Caco-2 (cell line): ENCODE data around the gene ATIC. TPM values are rescaled to one million over a fixed set of nuclear protein-coding genes. Genes with fewer than 3 reads are reported as not detected.

ENCODE experiments used
- BruUV-seq: library from RNA; stranded (reverse); fragments of 400-500 nt; replicated peaks from 2 replicates; lab custom pipeline; 2021; lab: Mats Ljungman, UMichigan
- CTCF ChIA-PET: fragments of 300-600 bp; sonication (Branson Sonifier 250); formaldehyde crosslinking; loops from one replicate; lab custom pipeline; 2022; ENCODE audit warnings: antibody characterized with exemption; lab: Charles Lee
- POLR2A ChIA-PET: fragments of 300-600 bp; sonication (Branson Sonifier 250); formaldehyde crosslinking; loops from one replicate; lab custom pipeline; 2022; ENCODE audit warnings: antibody characterized with exemption; lab: Charles Lee
- DNase-seq, 2 experiments: peaks; one replicate each; pipeline versions ENCODE4 v3.0.0 to v3.0.0-alpha.2; 2020 to 2022
- H3K27me3 ChIP-seq: replicated peaks from 2 replicates; pipeline ENCODE4 v1.6.0; 2011; ENCODE audit warnings: low read length; ENCODE audit not compliant: control insufficient read depth, insufficient read depth
- H3K36me3 ChIP-seq: 2 replicates; pipeline ENCODE4 v1.5.1; 2011; ENCODE audit warnings: low read length; ENCODE audit not compliant: control insufficient read depth, insufficient read depth
- H3K4me1 ChIP-seq: fragments of 250-450 bp; sonication (Bioruptor Pico); 2 replicates; pipeline ENCODE4 v1.5.1; 2020; ENCODE audit warnings: mild to moderate bottlenecking
- H3K4me3 ChIP-seq: 2 replicates; pipeline ENCODE4 v1.5.1; 2011; ENCODE audit warnings: low read depth, mild to moderate bottlenecking, control low read depth, low read length
- H3K9me3 ChIP-seq: fragments of 250-450 bp; sonication (Bioruptor Pico); 2 replicates; pipeline ENCODE4 v1.5.1; 2020; ENCODE audit warnings: mild to moderate bottlenecking, moderate library complexity
- H3K27ac Mint-ChIP-seq: one replicate; pipeline ENCODE4 v1.8.0; 2022; ENCODE audit warnings: mixed read lengths; ENCODE audit not compliant: unreplicated experiment
- H3K27me3 Mint-ChIP-seq: one replicate; pipeline ENCODE4 v1.8.0; 2022; ENCODE audit warnings: mixed read lengths; ENCODE audit not compliant: insufficient read depth, unreplicated experiment
- H3K36me3 Mint-ChIP-seq: one replicate; pipeline ENCODE4 v1.8.0; 2022; ENCODE audit warnings: mild to moderate bottlenecking, mixed read lengths; ENCODE audit not compliant: insufficient read depth, unreplicated experiment
- H3K4me1 Mint-ChIP-seq: one replicate; pipeline ENCODE4 v1.8.0; 2022; ENCODE audit warnings: low read depth, mixed read lengths; ENCODE audit not compliant: unreplicated experiment
- H3K4me3 Mint-ChIP-seq: one replicate; pipeline ENCODE4 v1.8.0; 2022; ENCODE audit warnings: mild to moderate bottlenecking, moderate library complexity, mixed read lengths; ENCODE audit not compliant: unreplicated experiment
- H3K9me3 Mint-ChIP-seq: one replicate; pipeline ENCODE4 v1.8.0; 2022; ENCODE audit warnings: mixed read lengths; ENCODE audit not compliant: unreplicated experiment
- intact Hi-C: fragments of 100-400 bp; cut with micrococcal nuclease; formaldehyde crosslinking; loops from one replicate; pipeline ENCODE4 v1.10.0; 2022; ENCODE audit not compliant: unreplicated experiment
- total RNA-seq: library from RNA; stranded (reverse); gene quantifications from 2 replicates; pipeline ENCODE4 v1.2.3, GENCODE V29; 2022
- TF ChIP-seq, protein P1 (sequence below), 2 experiments: fragments of 200-600 bp in 1 of 2; IDR thresholded peaks; 1 replicate in 1 of 2; 2 replicates in 1 of 2; pipeline versions ENCODE4 v1.5.1 to v1.8.0; 2011 to 2022; ENCODE audit warnings: antibody characterized with exemption in 1 of 2, control low read depth in 1 of 2, inconsistent platforms in 1 of 2, low read depth in 1 of 2, low read length in 1 of 2, mild to moderate bottlenecking in 1 of 2, moderate library complexity in 1 of 2; ENCODE audit not compliant: insufficient read depth in 1 of 2, severe bottlenecking in 1 of 2, unreplicated experiment in 1 of 2

The ATIC gene
- total RNA-seq, 1 experiment from 2014 or later = 318 TPM

DNA sequence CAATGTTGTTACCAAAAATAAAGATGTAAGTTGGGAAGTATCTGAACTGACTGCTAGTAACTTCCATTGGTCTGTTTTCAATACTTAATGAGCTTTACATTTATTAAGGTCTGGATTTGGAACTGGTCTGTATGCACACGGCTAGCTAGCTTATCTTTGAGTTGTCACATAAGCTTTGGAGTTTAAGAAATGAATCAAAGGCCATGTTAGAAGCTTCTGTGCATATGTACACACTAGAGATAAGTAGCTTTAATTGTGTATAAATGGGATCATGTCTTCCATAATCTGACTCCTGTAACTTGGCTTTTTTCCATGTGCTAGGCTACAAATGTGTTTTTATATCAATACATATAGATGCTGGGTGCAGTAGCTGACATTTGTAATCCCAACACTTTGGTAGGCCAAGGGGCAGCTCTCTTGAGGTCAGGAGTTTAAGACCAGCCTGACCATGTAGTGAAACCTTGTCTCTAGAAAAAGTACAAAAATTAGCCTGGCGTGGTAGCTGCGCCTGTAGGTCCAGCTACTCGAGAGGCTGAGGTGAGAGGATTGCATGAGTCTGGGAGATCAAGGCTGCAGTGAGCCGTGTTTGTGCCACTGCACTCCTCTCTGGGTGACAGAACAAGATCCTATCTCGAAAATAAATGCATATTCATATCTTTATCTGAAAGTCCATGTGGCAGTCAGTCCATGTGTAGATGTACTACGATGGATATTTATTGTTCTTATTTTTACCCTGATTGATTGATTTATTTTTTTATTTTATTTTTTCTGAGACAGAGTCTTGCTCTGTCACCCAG is 27.2 kb downstream of the ATIC start:
- ChIA-PET CTCF (interaction anchor here (0.6 kb wide), 1 partner anchor 42 kb away, joined by 7 read pairs; no protein-coding TSS in a partner anchor), POLR2A (no interaction called here)

DNA sequence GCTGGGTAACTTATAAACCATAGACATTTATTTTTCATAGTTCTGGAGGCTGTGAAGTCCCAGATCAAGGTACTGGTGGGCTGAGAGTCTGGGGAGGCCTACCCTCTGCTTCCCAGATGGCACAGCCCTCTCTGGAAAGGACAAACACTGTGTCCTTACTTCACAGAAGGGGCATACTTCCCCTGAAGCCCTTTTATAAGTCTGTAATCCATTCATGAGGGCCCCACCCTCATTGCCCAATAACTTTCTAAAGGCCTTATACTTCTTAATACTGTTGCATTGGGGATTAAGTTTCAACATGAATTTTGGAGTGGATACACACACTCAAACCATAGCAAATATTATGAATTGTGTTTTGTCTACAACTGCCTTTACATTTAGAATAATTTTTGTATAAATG is 36.0 kb downstream of the ATIC start:
- DNase-seq = no peak
- Histone ChIP-seq H3K9me3 (no peaks in the 10 kb centered on the region), H3K36me3 (peaks cover 1% of the 10 kb centered on the region), H3K27me3 (no peaks in the 10 kb centered on the region), H3K4me1 (no peaks in the 10 kb centered on the region), H3K4me3 (no peak overlapping the region)
- TF ChIP-seq, protein P1, sequence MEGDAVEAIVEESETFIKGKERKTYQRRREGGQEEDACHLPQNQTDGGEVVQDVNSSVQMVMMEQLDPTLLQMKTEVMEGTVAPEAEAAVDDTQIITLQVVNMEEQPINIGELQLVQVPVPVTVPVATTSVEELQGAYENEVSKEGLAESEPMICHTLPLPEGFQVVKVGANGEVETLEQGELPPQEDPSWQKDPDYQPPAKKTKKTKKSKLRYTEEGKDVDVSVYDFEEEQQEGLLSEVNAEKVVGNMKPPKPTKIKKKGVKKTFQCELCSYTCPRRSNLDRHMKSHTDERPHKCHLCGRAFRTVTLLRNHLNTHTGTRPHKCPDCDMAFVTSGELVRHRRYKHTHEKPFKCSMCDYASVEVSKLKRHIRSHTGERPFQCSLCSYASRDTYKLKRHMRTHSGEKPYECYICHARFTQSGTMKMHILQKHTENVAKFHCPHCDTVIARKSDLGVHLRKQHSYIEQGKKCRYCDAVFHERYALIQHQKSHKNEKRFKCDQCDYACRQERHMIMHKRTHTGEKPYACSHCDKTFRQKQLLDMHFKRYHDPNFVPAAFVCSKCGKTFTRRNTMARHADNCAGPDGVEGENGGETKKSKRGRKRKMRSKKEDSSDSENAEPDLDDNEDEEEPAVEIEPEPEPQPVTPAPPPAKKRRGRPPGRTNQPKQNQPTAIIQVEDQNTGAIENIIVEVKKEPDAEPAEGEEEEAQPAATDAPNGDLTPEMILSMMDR (IDR thresholded peaks at IDR 0.05; ENCODE audit: insufficient read depth in 1 of 2, low read depth in 1 of 2, low read length in 1 of 2, severe bottlenecking in 1 of 2, unreplicated experiment in 1 of 2) = no peak
- POLR2A ChIA-PET = no interaction called here
- Mint-ChIP-seq H3K27me3 (no peaks in the 10 kb centered on the region), H3K9me3 (no peaks in the 10 kb centered on the region), H3K4me3 (no peak overlapping the region), H3K27ac (no peak overlapping the region), H3K4me1 (no peaks in the 10 kb centered on the region), H3K36me3 (peaks cover 91% of the 10 kb centered on the region)
- CTCF ChIA-PET = no interaction called here
- BruUV-seq = no TSS peak
- intact Hi-C loops = no loop called here

More for the DNA sequence above, 27.2 kb downstream of the ATIC start:
- no peaks in the 10 kb centered on the region for H3K27me3 Mint-ChIP-seq
- no peak overlapping the region for H3K4me3 Mint-ChIP-seq
- TF ChIP-seq, protein P1 (IDR thresholded peaks at IDR 0.05; ENCODE audit: insufficient read depth in 1 of 2, low read depth in 1 of 2, low read length in 1 of 2, severe bottlenecking in 1 of 2, unreplicated experiment in 1 of 2) = no peak
- peaks cover 8% of the 10 kb centered on the region for H3K4me1 Mint-ChIP-seq
- intact Hi-C loops = no loop called here
- Histone ChIP-seq H3K4me3 (no peak overlapping the region), H3K27me3 (no peaks in the 10 kb centered on the region), H3K36me3 (no peaks in the 10 kb centered on the region; the same call in none of the 2 replicates), H3K9me3 (no peaks in the 10 kb centered on the region), H3K4me1 (0 out of 2 replicates have a peak, but pooled peaks cover 11% of the 10 kb centered on the region)
- H3K9me3 Mint-ChIP-seq = no peaks in the 10 kb centered on the region
- H3K27ac Mint-ChIP-seq = no peak overlapping the region
- no peak for DNase-seq
- no TSS peak for BruUV-seq
- H3K36me3 Mint-ChIP-seq = peaks cover 96% of the 10 kb centered on the region

DNA sequence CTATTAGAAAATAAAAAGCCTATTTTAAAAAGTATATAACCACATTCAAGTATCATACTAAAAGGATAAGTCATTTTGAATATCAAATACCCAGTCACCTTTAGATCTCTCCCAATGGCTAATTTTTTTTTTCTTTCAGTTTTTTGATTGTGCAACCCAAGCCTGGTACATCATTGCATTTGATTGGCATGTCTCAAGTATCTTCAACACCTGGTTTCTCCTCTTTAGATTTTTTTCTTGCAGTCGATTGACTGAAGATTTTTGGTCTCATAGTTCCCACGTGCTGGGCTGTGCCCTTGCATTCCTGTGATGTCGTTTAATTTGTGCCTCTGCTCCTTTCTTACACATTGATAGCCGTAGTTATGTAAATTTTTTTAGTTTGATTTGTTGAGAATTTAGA is 40.7 kb downstream of the ATIC start:
- Histone ChIP-seq H3K4me3 (no peak overlapping the region), H3K36me3 (no peaks in the 10 kb centered on the region; the same call in none of the 2 replicates), H3K4me1 (no peaks in the 10 kb centered on the region), H3K9me3 (no peaks in the 10 kb centered on the region), H3K27me3 (no peaks in the 10 kb centered on the region)
- CTCF ChIA-PET = no interaction called here
- intact Hi-C loops = no loop called here
- POLR2A ChIA-PET = no interaction called here
- no TSS peak for BruUV-seq
- H3K27me3 Mint-ChIP-seq = no peaks in the 10 kb centered on the region
- peaks cover 91% of the 10 kb centered on the region for H3K36me3 Mint-ChIP-seq
- H3K4me1 Mint-ChIP-seq = peaks cover 6% of the 10 kb centered on the region
- H3K4me3 Mint-ChIP-seq = no peak overlapping the region
- no peak for DNase-seq
- no peaks in the 10 kb centered on the region for H3K9me3 Mint-ChIP-seq
- TF ChIP-seq, protein P1 (IDR thresholded peaks at IDR 0.05; ENCODE audit: insufficient read depth in 1 of 2, low read depth in 1 of 2, low read length in 1 of 2, severe bottlenecking in 1 of 2, unreplicated experiment in 1 of 2) = no peak
- no peak overlapping the region for H3K27ac Mint-ChIP-seq
